MM.1S (cell line): Measurements from ENCODE around the gene SPATA13.

Experiments
- EZH2 ChIP-seq: fragments of 300-600 bp; sonication (generic); optimal IDR thresholded peaks from 2 replicates; pipeline ENCODE3; 2017; ENCODE audit warnings: low read depth, mild to moderate bottlenecking, antibody characterized with exemption, low read length, mixed read lengths
- TF ChIP-seq, protein P1 (sequence below): fragments of 300-600 bp; sonication (generic); IDR thresholded peaks from 2 replicates; pipeline ENCODE4 v1.5.1; 2016; ENCODE audit warnings: antibody characterized with exemption, low read length, mixed read lengths

DNA sequence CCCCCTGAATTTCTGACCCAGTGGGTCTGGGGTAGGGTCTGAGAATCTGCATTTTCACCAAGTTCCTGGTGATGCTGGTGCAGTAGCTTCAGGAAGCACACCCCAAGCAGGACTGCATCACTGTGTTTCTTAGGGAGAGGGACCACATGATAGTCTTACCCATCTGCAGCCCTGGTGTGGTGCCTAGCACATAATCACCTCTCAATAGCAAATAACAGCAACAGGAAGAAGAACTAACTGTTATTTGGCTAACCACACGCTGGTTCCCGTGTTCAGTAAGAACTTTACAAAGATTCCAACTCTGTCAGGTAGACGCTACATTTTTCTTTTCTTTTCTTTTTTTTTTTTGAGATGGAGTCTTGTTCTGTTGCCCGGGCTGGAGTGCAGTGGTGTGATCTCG is 41.9 kb upstream of the SPATA13 start:
- TF ChIP-seq, protein P1, sequence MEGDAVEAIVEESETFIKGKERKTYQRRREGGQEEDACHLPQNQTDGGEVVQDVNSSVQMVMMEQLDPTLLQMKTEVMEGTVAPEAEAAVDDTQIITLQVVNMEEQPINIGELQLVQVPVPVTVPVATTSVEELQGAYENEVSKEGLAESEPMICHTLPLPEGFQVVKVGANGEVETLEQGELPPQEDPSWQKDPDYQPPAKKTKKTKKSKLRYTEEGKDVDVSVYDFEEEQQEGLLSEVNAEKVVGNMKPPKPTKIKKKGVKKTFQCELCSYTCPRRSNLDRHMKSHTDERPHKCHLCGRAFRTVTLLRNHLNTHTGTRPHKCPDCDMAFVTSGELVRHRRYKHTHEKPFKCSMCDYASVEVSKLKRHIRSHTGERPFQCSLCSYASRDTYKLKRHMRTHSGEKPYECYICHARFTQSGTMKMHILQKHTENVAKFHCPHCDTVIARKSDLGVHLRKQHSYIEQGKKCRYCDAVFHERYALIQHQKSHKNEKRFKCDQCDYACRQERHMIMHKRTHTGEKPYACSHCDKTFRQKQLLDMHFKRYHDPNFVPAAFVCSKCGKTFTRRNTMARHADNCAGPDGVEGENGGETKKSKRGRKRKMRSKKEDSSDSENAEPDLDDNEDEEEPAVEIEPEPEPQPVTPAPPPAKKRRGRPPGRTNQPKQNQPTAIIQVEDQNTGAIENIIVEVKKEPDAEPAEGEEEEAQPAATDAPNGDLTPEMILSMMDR, result no peak
- no peak for TF ChIP-seq EZH2
